Pancreas (tissue), 10 donors: ENCODE measurements around the gene MRPS25. TPM values are rescaled to one million over a fixed set of nuclear protein-coding genes. Genes with fewer than 3 reads are reported as not detected.

Experiments
- ATAC-seq, 4 donors: fragments of 200-7000 bp; cut with Tn5 transposase; one replicate each; pipeline versions ENCODE4 v1.8.0 to v1.9.1; 2020; ENCODE audit warnings: mild to moderate bottlenecking in 4 of 4, moderate library complexity in 4 of 4
- DNase-seq, 6 donors: peaks; one replicate each; pipeline ENCODE4 v3.0.0-alpha.2; 2020
- FAIRE-seq: peaks from 2 replicates; lab custom pipeline; 2012; peaks lifted over from hg19 to GRCh38; lab: Jason Lieb, UNC
- H3K27ac ChIP-seq, 4 donors: fragments of 200-600 bp; sonication (generic); 1 replicate in 3 of 4; 2 replicates in 1 of 4; pipeline versions ENCODE4 v1.5.0 to v1.8.0; 2020
- H3K27me3 ChIP-seq, 4 donors: fragments of 200-600 bp; one replicate each; pipeline ENCODE4 v1.8.0; 2021
- H3K36me3 ChIP-seq, 3 donors: fragments of 200-600 bp; sonication (generic) in 1 of 3; one replicate each; pipeline versions ENCODE4 v1.5.0 to v1.8.0; 2020 to 2021
- H3K4me1 ChIP-seq, 3 donors: fragments of 200-600 bp; one replicate each; pipeline ENCODE4 v1.8.0; 2021
- H3K4me3 ChIP-seq, 4 donors: fragments of 200-600 bp; sonication (generic) in 2 of 4; one replicate each; pipeline versions ENCODE4 v1.5.0 to v1.8.0; 2020 to 2021
- H3K9me3 ChIP-seq, 4 donors: fragments of 200-600 bp; one replicate each; pipeline ENCODE4 v1.8.0; 2021
- CTCF ChIP-seq, 4 donors: fragments of 200-600 bp; sonication (generic) in 3 of 4; IDR thresholded peaks; one replicate each; pipeline versions ENCODE4 v1.5.0 to v1.8.0; 2021; ENCODE audit warnings: antibody characterized with exemption in 4 of 4
- WGBS, 2 donors: extraction: QIAGEN DNeasy Blood & Tissue Kit; methylation state at CpG; one replicate each; pipeline ENCODE4 v1.1.7; 2013; 5-methylcytosine and 5-hydroxymethylcytosine counted together
- intact Hi-C, 3 donors: fragments of 100-400 bp; cut with DNase I; formaldehyde crosslinking; loops; one replicate each; pipeline versions ENCODE4 v1.11.1 to v1.14.2; 2022
- polyA plus RNA-seq, 2 donors: library from polyadenylated mRNA; stranded (reverse); fragments of 200-250 nt; gene quantifications; one replicate each; pipeline ENCODE4 v1.2.3, GENCODE V29; 2013
- total RNA-seq, 6 donors: library from RNA; stranded (reverse); fragmentation: NEBNext Ultra II Directional in 4 of 6; extraction: Animal tissue kit (Norgen Biotek cat#: 25700) in 4 of 6; gene quantifications; one replicate each; pipeline versions ENCODE4 v1.2.1 to v1.2.4, GENCODE V29; 2021 to 2023
- donor health status: healthy with polysubstance abuse.
- donor health status: DM: no; HTN: no; CAD: no; lungs with moderate emphysema.
- donor health status: DM: no; HTN: no; CAD: no.
- donor health status: control.
- donor health status: control.
- donor health status: Bipolar disorder and iron deficiency.
- donor health status: DM: yes; HTN: yes; CAD: no.
- donor health status: DM: no; HTN: no; CAD: no.
- donor health status: DM: no; HTN: no; CAD: no.
- donor health status: DM: yes; HTN: yes; CAD: no.

MRPS25 gene
- total and polyA plus RNA-seq, 8 donors, result 14.3 to 44.0 (median 19.7) TPM

GRCh38 chr3:15099364-15100098 is 34.4 kb upstream of the MRPS25 start:
- 10 to 14% methylated on average over 19 of the region's 19 CpGs for WGBS, 2 donors
- H3K4me3 ChIP-seq, result peak overlapping the region; percentile 64 to 86 (median 79)
- no peak for FAIRE-seq

GRCh38 chr3:15098503-15099363 is 33.6 kb upstream of the MRPS25 start, which contains the start of gene RBSN:
RBSN (minus strand) TSS chr3:15099148; CDS start chr3:15096120, 3,028 bp downstream.
- intact Hi-C loops, result no loop called here
- DNase-seq, result peak; percentile 90 to 98 (median 94)
- peak; percentile 93 to 96 (median 96) for ATAC-seq
- H3K4me3 ChIP-seq, result peak within 1 kb of the TSS; percentile 64 to 86 (median 79)
- TF ChIP-seq CTCF (IDR thresholded peaks at IDR 0.05), result no peak
- H3K4me1 ChIP-seq, result peaks cover 0 to 13% (median 3%) of the 10 kb centered on the region in 3 donors
- H3K27ac ChIP-seq, result peak within 1 kb of the TSS in 3 of 4 donors; percentile 56 to 70 (median 59)
- H3K36me3 ChIP-seq, result peaks cover 0 to 21% (median 0%) of the 10 kb centered on the region in 3 donors
- no peak for FAIRE-seq
- WGBS, 2 donors, result 1% methylated on average over 70 to 72 of the region's 72 CpGs
- H3K27me3 ChIP-seq, result no peaks in the 10 kb centered on the region
- no peaks in the 10 kb centered on the region for H3K9me3 ChIP-seq

More at GRCh38 chr3:15099364-15100098, 34.4 kb upstream of the MRPS25 start:
- peaks cover 0 to 13% (median 3%) of the 10 kb centered on the region in 3 donors for H3K4me1 ChIP-seq
- H3K9me3 ChIP-seq, result no peaks in the 10 kb centered on the region
- peak overlapping the region in 3 of 4 donors; percentile 56 to 70 (median 59) for H3K27ac ChIP-seq
- intact Hi-C loops, result no loop called here
- DNase-seq (peak in 2 of 6 donors; percentile 9 to 28), ATAC-seq (peak; percentile 37 to 58 (median 46))
- peaks cover 0 to 14% (median 0%) of the 10 kb centered on the region in 3 donors for H3K36me3 ChIP-seq
- TF ChIP-seq CTCF (IDR thresholded peaks at IDR 0.05), result no peak
- H3K27me3 ChIP-seq, result no peaks in the 10 kb centered on the region

- intact Hi-C loops, result no loop called here
- no peak for TF ChIP-seq CTCF (IDR thresholded peaks at IDR 0.05)
- Histone ChIP-seq H3K36me3 (peaks cover 0 to 21% (median 0%) of the 10 kb centered on the region in 3 donors), H3K27me3 (no peaks in the 10 kb centered on the region), H3K4me3 (peak overlapping the region in 3 of 4 donors; percentile 64 to 86 (median 73)), H3K4me1 (peaks cover 0 to 11% (median 3%) of the 10 kb centered on the region in 3 donors), H3K27ac (no peak overlapping the region), H3K9me3 (no peaks in the 10 kb centered on the region)
- DNase-seq, result no peak
- ATAC-seq, result no peak
- FAIRE-seq, result no peak
- WGBS, 2 donors, result 43 to 47% methylated on average over 6 of the region's 6 CpGs
These were observed 32.8 kb upstream of the MRPS25 start for GRCh38 chr3:15097891-15098290.

- Histone ChIP-seq H3K36me3 (peaks cover 0 to 21% (median 0%) of the 10 kb centered on the region in 3 donors), H3K27ac (no peak overlapping the region)
- TF ChIP-seq CTCF (IDR thresholded peaks at IDR 0.05), result no peak
These were observed 30.9 kb upstream of the MRPS25 start for GRCh38 chr3:15096046-15096445.

More at GRCh38 chr3:15096046-15096445, 30.9 kb upstream of the MRPS25 start:
- 87% methylated on average over 3 of the region's 3 CpGs for WGBS, 2 donors
- Histone ChIP-seq H3K9me3 (no peaks in the 10 kb centered on the region), H3K4me1 (peaks cover 0 to 7% (median 3%) of the 10 kb centered on the region in 3 donors), H3K27me3 (no peaks in the 10 kb centered on the region), H3K4me3 (no peak overlapping the region)
- DNase-seq, result no peak
- FAIRE-seq, result no peak
- intact Hi-C loops, result no loop called here
- ATAC-seq, result no peak
